Neural cell (in vitro differentiated cells): ENCODE data around the gene PLEKHN1.

ENCODE experiments used
- EZH2 ChIP-seq: fragments of 200-600, 300-800 bp; shearing (Covaris generic), sonication (generic); IDR thresholded peaks from 2 replicates; pipeline ENCODE4 v1.6.1; 2014; ENCODE audit warnings: antibody characterized with exemption, low read length, borderline replicate concordance, mild to moderate bottlenecking; ENCODE audit not compliant: insufficient read depth, poor library complexity, severe bottlenecking
- POLR2AphosphoS5 ChIP-seq: IDR thresholded peaks from 2 replicates; pipeline ENCODE4 v1.6.1; 2012
- TF ChIP-seq, protein P1 (sequence below): fragments of 450-650 bp; IDR thresholded peaks from 2 replicates; pipeline ENCODE4 v1.5.1; 2014; ENCODE audit warnings: antibody characterized with exemption, mild to moderate bottlenecking, moderate library complexity; ENCODE audit not compliant: poor library complexity, severe bottlenecking

DNA sequence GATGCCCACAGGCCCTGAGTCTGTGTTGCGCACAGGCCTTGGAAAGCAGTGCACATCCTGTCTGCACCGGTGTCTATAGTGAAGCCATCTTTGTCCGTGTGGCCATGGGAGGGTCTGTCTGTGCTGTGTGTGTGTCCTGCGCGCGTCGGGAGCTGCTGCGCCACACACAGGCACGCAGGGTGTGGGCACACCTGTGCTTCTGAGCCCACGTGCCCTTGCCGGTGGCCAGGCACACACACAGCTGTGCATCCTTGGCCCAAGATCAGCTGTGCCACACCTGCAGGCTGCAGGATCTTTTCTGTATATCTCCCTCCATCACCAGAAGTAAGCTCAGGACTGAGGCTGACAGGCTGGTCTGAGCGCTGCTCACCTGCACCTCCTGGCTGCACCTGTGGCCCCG, 45.8 kb upstream of the PLEKHN1 start:
- TF ChIP-seq, protein P1, sequence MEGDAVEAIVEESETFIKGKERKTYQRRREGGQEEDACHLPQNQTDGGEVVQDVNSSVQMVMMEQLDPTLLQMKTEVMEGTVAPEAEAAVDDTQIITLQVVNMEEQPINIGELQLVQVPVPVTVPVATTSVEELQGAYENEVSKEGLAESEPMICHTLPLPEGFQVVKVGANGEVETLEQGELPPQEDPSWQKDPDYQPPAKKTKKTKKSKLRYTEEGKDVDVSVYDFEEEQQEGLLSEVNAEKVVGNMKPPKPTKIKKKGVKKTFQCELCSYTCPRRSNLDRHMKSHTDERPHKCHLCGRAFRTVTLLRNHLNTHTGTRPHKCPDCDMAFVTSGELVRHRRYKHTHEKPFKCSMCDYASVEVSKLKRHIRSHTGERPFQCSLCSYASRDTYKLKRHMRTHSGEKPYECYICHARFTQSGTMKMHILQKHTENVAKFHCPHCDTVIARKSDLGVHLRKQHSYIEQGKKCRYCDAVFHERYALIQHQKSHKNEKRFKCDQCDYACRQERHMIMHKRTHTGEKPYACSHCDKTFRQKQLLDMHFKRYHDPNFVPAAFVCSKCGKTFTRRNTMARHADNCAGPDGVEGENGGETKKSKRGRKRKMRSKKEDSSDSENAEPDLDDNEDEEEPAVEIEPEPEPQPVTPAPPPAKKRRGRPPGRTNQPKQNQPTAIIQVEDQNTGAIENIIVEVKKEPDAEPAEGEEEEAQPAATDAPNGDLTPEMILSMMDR, result no peak
- TF ChIP-seq EZH2 (no peak), POLR2AphosphoS5 (no peak)
